Epithelial cell of prostate (primary cell): ENCODE results near the gene DNM3.

Source experiments
- DNase-seq: peaks from one replicate; pipeline ENCODE4 v3.0.0-alpha.2; 2011; ENCODE audit warnings: low read depth, low spot score
- H3K27ac ChIP-seq: fragments of 450-650 bp; 2 replicates; pipeline ENCODE4 v1.5.1; 2017; ENCODE audit warnings: mild to moderate bottlenecking

DNM3 gene

GRCh38 chr1:172251486-172251885 is 410.2 kb downstream of the DNM3 start:
- no peak for DNase-seq
- H3K27ac ChIP-seq, result no peak overlapping the region

GRCh38 chr1:172252321-172252720 is 411.0 kb downstream of the DNM3 start:
- no peak overlapping the region for H3K27ac ChIP-seq
- no peak for DNase-seq

GRCh38 chr1:172252958-172253357 is 411.7 kb downstream of the DNM3 start:
- no peak overlapping the region for H3K27ac ChIP-seq
- no peak for DNase-seq

- peak; percentile 43 for DNase-seq
- peak overlapping the region; percentile 83 for H3K27ac ChIP-seq
These were observed 413.4 kb downstream of the DNM3 start for GRCh38 chr1:172254521-172255222.

GRCh38 chr1:172255223-172255560 is 413.9 kb downstream of the DNM3 start:
- peak; percentile 20 for DNase-seq
- peak overlapping the region; percentile 83 for H3K27ac ChIP-seq

- no peak overlapping the region for H3K27ac ChIP-seq
- DNase-seq, result no peak
These were observed 424.6 kb downstream of the DNM3 start for GRCh38 chr1:172265905-172266304.

DNA sequence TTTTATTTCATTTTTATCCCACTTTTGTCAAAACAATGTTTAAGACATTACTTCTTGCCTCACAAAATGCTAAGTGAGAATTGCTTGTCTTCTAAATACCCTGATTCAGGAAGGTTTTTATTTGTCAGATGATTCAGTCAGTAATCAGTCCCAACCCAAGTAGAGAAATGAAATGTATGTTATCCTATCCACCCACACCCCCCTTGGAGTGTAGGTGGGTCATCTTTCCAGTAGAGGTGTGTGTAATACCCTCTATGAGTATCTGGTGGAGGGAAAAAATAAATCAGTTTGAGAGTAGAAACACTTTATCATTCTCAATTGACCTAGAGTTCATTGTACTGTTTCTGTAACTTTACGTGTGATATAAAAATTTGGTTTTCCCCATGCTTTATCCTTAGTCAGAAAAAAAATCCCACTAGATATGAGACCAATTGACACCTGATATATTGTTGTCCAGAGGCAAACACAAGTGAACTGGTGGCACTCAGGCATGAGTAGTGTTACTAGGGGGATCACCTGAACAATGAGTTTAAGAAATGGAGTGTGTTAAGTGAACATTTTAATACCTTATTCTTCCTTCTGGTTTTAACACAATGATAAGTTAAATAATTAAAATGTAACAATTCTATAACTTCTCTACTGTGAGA is 425.4 kb downstream of the DNM3 start:
- no peak for DNase-seq

GRCh38 chr1:172268237-172268636 is 426.9 kb downstream of the DNM3 start:
- no peak for DNase-seq
- no peak overlapping the region for H3K27ac ChIP-seq

More for the DNA sequence above, 425.4 kb downstream of the DNM3 start:
- no peak overlapping the region for H3K27ac ChIP-seq

DNA sequence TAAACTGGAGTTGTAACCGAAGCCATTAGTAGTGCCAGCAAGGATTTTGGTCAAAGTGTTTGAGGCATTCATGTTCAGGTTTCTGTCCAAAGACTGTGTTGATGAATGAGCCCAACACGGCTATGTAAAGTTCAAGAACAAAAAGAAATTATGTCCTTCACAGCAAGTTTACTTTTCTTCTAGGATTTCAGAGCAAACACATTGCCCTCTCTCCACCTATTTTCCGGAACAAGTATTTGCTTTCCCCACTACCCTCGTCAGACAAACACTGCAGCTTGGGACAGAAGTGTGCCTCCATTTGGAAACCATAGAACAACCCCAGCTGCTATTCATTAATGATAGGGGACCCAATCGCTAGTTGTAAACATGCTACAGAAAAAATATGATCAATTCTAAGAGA is 427.8 kb downstream of the DNM3 start:
- H3K27ac ChIP-seq, result no peak overlapping the region
- no peak for DNase-seq

DNA sequence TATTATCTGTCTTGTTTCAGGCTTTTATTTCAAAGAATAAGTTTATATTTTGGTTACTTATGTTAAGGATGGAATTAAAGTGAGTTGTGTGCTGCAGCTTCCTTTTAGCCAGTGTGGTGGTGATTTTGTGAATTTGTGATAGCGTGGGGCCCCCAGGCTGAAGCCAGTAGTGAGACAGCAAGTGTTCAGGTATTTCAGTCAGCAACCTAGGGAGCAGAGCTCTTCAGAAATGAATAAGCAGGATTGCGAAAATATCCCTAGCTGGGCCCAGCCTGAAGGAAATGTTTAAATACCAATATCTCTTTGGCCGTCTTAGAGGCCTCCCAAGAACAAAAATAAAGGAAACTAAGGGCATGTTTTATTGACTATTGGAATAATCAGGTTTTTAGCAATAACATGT is 428.3 kb downstream of the DNM3 start:
- no peak overlapping the region for H3K27ac ChIP-seq
- no peak for DNase-seq

GRCh38 chr1:172270605-172271004 is 429.3 kb downstream of the DNM3 start:
- H3K27ac ChIP-seq, result no peak overlapping the region
- no peak for DNase-seq

DNA sequence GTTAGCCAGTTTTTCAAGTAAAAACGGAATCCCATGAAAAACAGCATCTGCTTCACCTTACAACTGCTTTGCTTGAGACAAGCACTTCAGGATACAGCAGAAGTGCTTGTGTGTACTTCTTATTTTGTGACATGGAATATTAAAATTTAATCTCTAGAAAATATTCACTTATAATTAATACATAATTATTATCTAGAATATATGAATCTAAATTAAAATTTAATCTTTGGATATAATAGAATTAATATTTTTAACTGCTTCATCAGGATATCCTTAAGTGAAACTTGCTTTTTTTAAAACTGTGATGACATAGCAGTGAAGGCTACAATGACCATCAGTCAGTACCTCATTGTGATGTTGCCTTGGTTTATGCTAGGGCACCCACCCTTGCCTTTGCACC is 430.8 kb downstream of the DNM3 start:
- DNase-seq, result no peak
- no peak overlapping the region for H3K27ac ChIP-seq

DNA sequence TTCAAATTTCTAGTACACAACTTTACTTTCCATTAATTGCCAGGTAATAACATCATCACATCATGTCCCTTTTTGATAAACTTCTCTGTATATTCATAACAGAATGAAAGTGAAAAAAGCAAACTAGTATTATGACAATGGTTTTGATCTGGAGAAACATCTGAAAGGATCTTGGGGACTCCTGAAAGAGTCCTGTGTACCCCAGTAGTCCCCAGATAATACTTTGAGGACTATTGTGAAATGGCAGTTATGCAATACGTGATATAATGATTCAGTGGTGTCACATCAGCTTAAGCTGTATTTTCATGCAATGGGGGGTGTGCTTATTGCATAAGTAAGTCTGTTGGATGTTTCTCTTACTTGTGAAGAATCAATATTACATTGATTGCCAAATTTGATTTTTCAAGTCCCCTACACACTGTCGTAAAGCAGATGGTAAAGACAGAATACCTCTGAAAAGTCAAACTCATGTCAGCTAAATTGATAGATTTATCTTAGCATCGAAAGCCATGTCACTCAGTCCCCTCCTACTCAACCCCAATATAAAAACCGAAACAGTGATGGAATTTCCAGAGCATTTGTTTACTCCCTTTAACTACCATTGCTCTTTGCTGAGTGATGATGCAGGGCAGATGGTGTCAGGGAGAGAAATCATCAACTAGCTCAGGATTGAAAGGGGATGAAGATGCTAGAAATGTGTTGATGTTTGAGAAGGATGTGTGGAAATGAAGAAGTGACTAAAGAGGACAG is 432.5 kb downstream of the DNM3 start:
- no peak for DNase-seq
- H3K27ac ChIP-seq, result no peak overlapping the region

GRCh38 chr1:172275478-172275877 is 434.2 kb downstream of the DNM3 start:
- H3K27ac ChIP-seq, result no peak overlapping the region

GRCh38 chr1:172276120-172276818 is 435.0 kb downstream of the DNM3 start:
- DNase-seq, result no peak
- H3K27ac ChIP-seq, result no peak overlapping the region

More at GRCh38 chr1:172275478-172275877, 434.2 kb downstream of the DNM3 start:
- DNase-seq, result no peak

DNA sequence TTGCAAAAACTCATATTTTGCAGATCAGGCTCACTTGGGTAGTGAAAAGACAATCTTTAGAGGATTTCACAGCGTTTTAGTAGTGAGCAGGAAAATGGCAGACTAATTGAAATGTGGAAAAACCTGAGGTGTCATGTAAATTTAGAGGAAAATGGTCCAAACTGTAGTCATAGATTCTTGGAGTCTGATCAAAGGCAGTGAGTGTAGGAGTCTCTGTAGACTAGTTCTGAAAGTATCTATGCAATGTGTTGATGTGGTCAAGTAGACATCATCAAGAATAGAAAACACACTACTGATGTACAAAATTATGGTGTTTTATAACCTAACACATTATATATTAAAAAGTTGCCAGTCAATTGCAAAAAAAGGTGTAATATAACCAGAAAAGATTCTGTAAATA is 436.0 kb downstream of the DNM3 start:
- DNase-seq, result no peak
- no peak overlapping the region for H3K27ac ChIP-seq

- H3K27ac ChIP-seq, result no peak overlapping the region
These were observed 436.7 kb downstream of the DNM3 start for GRCh38 chr1:172277989-172278388.

DNA sequence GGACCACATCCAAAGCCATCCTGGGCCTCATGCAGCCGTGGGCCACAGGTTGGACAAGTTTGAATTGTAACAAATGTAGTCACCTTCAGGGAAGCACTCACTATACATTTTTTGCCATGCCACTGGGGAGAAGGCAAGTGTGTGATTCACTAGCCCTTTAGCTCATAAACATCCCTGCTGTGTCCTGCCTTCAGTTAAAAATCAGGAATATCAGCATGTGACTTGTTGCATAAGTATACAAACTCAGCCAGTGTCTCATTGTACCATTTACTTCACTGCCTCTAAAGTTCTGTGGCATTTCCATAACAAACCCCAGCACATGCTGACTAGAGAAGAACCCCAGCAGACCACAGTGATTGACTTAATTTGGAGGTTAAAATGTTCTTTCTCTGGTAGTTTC is 437.2 kb downstream of the DNM3 start:
- H3K27ac ChIP-seq, result no peak overlapping the region
- DNase-seq, result peak; percentile 39

More at GRCh38 chr1:172277989-172278388, 436.7 kb downstream of the DNM3 start:
- no peak for DNase-seq

GRCh38 chr1:172279939-172280636 is 438.8 kb downstream of the DNM3 start:
- DNase-seq, result no peak
- H3K27ac ChIP-seq, result no peak overlapping the region

- no peak for DNase-seq
- no peak overlapping the region for H3K27ac ChIP-seq
These were observed 442.5 kb downstream of the DNM3 start for GRCh38 chr1:172283766-172284165.
